Esophagus muscularis mucosa (tissue), 4 donors: ENCODE measurements around the gene TNFRSF1A. TPM values are rescaled to one million over a fixed set of nuclear protein-coding genes. Genes with fewer than 3 reads are reported as not detected.

Experiments used
- DNase-seq: peaks from one replicate; pipeline ENCODE4 v3.0.0-alpha.2; 2017; ENCODE audit errors: extremely low spot score
- H3K27ac ChIP-seq, 4 donors: fragments of 200-600 bp; sonication (generic); replicated peaks in 1 of 4; 1 replicate in 3 of 4; 2 replicates in 1 of 4; pipeline ENCODE4 v1.5.1; 2016 to 2019; ENCODE audit warnings: mild to moderate bottlenecking in 1 of 4
- H3K27me3 ChIP-seq, 4 donors: fragments of 200-600 bp; sonication (generic); one replicate each; pipeline versions ENCODE4 v1.5.1 to v1.6.0; 2016 to 2019
- H3K36me3 ChIP-seq, 4 donors: fragments of 200-600 bp; sonication (generic); one replicate each; pipeline ENCODE4 v1.5.1; 2016 to 2019
- H3K4me1 ChIP-seq, 4 donors: fragments of 200-600 bp; sonication (generic); one replicate each; pipeline ENCODE4 v1.5.1; 2016 to 2019
- H3K4me3 ChIP-seq, 4 donors: fragments of 200-600 bp; sonication (generic); 1 replicate in 2 of 4; 2 replicates in 2 of 4; pipeline ENCODE4 v1.5.1; 2016 to 2019; ENCODE audit warnings: mild to moderate bottlenecking in 4 of 4, moderate library complexity in 1 of 4
- H3K9me3 ChIP-seq, 4 donors: fragments of 200-600 bp; sonication (generic); 1 replicate in 3 of 4; 2 replicates in 1 of 4; pipeline ENCODE4 v1.5.1; 2016 to 2019
- CTCF ChIP-seq, 3 experiments: fragments of 200-600 bp in 2 of 3; fragments of 450-650 bp in 1 of 3; sonication (generic) in 2 of 3; IDR thresholded peaks; one replicate each; pipeline ENCODE4 v1.5.1; 2017 to 2019; ENCODE audit warnings: antibody characterized with exemption in 3 of 3, mild to moderate bottlenecking in 2 of 3, moderate library complexity in 1 of 3
- EP300 ChIP-seq: sonication (generic); formaldehyde crosslinking; IDR thresholded peaks from one replicate; pipeline ENCODE4 v1.6.1; 2017; ENCODE audit warnings: antibody characterized with exemption
- POLR2A ChIP-seq: fragments of 450-650 bp; IDR thresholded peaks from one replicate; pipeline ENCODE4 v1.6.1; 2017; ENCODE audit warnings: antibody characterized with exemption, moderate library complexity, mild to moderate bottlenecking, low read depth
- POLR2AphosphoS5 ChIP-seq, 2 donors: sonication (generic); formaldehyde crosslinking; IDR thresholded peaks; one replicate each; pipeline ENCODE4 v1.6.1; 2017; ENCODE audit warnings: antibody characterized with exemption in 2 of 2
- WGBS: methylation state at CpG from one replicate; pipeline ENCODE4 v1.1.5; 2018; 5-methylcytosine and 5-hydroxymethylcytosine counted together
- intact Hi-C: fragments of 100-400 bp; cut with DNase I; formaldehyde crosslinking; loops from one replicate; pipeline ENCODE4 v1.15.1; 2023
- total RNA-seq, 4 donors: library from RNA; depleted of rRNA; stranded (reverse); fragments of >200 nt; gene quantifications; one replicate each; pipeline versions ENCODE4 v1.1.0 to v1.2.1, GENCODE V29; 2016

Gene TNFRSF1A
- total RNA-seq, 4 donors from 2014 or later: 146 to 464 (median 247) TPM

GRCh38 chr12:6323995-6324711 lies 17.7 kb downstream of the TNFRSF1A start:
- intact Hi-C loops: no loop called here
- peak overlapping the region in 3 of 4 donors; percentile 4 to 19 (median 14) for H3K4me3 ChIP-seq
- H3K9me3 ChIP-seq: no peaks in the 10 kb centered on the region
- H3K36me3 ChIP-seq: peaks cover 13 to 24% (median 18%) of the 10 kb centered on the region in 4 donors
- TF ChIP-seq POLR2AphosphoS5 (IDR thresholded peaks at IDR 0.05) (no peak), EP300 (no peak), CTCF (IDR thresholded peaks at IDR 0.05) (no peak), POLR2A (no peak)
- no peak for DNase-seq
- H3K27ac ChIP-seq: peak overlapping the region; percentile 74 to 93 (median 78)
- peaks cover 66 to 74% (median 72%) of the 10 kb centered on the region in 4 donors for H3K4me1 ChIP-seq
- 46% methylated on average over 19 of the region's 19 CpGs for WGBS
- H3K27me3 ChIP-seq: no peaks in the 10 kb centered on the region

- Histone ChIP-seq H3K36me3 (peaks cover 6 to 17% (median 11%) of the 10 kb centered on the region in 4 donors), H3K27ac (peak overlapping the region; percentile 74 to 93 (median 78)), H3K9me3 (no peaks in the 10 kb centered on the region), H3K27me3 (no peaks in the 10 kb centered on the region), H3K4me3 (peak overlapping the region; percentile 4 to 19 (median 10)), H3K4me1 (peaks cover 64 to 67% (median 66%) of the 10 kb centered on the region in 4 donors)
- intact Hi-C loops: no loop called here
- 21% methylated on average over 14 of the region's 14 CpGs for WGBS
- no peak for DNase-seq
- TF ChIP-seq POLR2AphosphoS5 (IDR thresholded peaks at IDR 0.05) (peak; percentile 42 to 69), POLR2A (no peak), EP300 (no peak), CTCF (IDR thresholded peaks at IDR 0.05) (peak; percentile 50 to 68 (median 65))
Measured at GRCh38 chr12:6323340-6323994, 18.4 kb downstream of the TNFRSF1A start.

GRCh38 chr12:6322969-6323339 lies 18.9 kb downstream of the TNFRSF1A start:
- intact Hi-C loops: no loop called here
- H3K4me1 ChIP-seq: peaks cover 59 to 62% (median 61%) of the 10 kb centered on the region in 4 donors
- no peak for TF ChIP-seq POLR2AphosphoS5 (IDR thresholded peaks at IDR 0.05)
- TF ChIP-seq CTCF (IDR thresholded peaks at IDR 0.05): no peak
- TF ChIP-seq EP300: no peak
- no peak for TF ChIP-seq POLR2A
- H3K36me3 ChIP-seq: peaks cover under 1 to 12% (median 6%) of the 10 kb centered on the region in 4 donors
- H3K9me3 ChIP-seq: no peaks in the 10 kb centered on the region
- WGBS: 37% methylated on average over 2 of the region's 2 CpGs
- H3K4me3 ChIP-seq: peak overlapping the region in 1 of 4 donors; percentile 4
- H3K27ac ChIP-seq: peak overlapping the region; percentile 74 to 93 (median 78)
- no peaks in the 10 kb centered on the region for H3K27me3 ChIP-seq
- no peak for DNase-seq

- H3K36me3 ChIP-seq: peaks cover 0 to 6% (median 1%) of the 10 kb centered on the region in 4 donors
- no peak for DNase-seq
- 83% methylated on average over 4 of the region's 4 CpGs for WGBS
- intact Hi-C loops: no loop called here
- TF ChIP-seq EP300 (no peak), POLR2AphosphoS5 (IDR thresholded peaks at IDR 0.05) (no peak), POLR2A (no peak), CTCF (IDR thresholded peaks at IDR 0.05) (no peak)
- peak overlapping the region; percentile 74 to 93 (median 78) for H3K27ac ChIP-seq
- no peaks in the 10 kb centered on the region for H3K9me3 ChIP-seq
- peaks cover 53 to 56% (median 55%) of the 10 kb centered on the region in 4 donors for H3K4me1 ChIP-seq
- H3K27me3 ChIP-seq: no peaks in the 10 kb centered on the region
- H3K4me3 ChIP-seq: no peak overlapping the region
Measured at GRCh38 chr12:6322352-6322751, 19.5 kb downstream of the TNFRSF1A start.
